GM18909 (cell line): ENCODE measurements around the gene SNX2.

Source experiments
- ATAC-seq: cut with Tn5 transposase; IDR thresholded peaks from one replicate; pipeline ENCODE4 v1.9.1; 2021; ENCODE audit warnings: mild to moderate bottlenecking; ENCODE audit not compliant: unreplicated experiment, poor library complexity

SNX2 gene

GRCh38 chr5:122770477-122770876 is 4.4 kb upstream of the SNX2 start:
- ATAC-seq = no peak

- no peak for ATAC-seq
Observed at GRCh38 chr5:122772446-122772845, 2.4 kb upstream of the SNX2 start.

DNA sequence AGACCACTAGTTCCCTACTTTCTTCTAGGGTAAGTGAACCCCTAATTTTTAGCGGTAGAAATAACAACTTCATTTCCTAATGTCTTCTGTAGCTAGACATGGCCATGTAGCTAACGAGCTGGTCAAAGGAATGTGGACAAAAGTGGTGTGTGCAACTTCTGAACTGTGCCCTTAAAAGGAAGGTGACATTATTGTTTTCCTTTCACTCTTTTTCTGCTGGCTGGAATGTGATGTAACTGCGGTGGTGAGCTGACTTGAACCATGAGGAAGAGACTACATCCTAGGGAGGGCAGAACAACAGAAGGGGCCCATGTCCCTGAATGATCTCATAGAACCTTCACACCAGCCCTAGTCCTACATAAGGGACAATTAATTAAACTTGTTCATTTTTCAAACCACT is 1.3 kb upstream of the SNX2 start:
- no peak for ATAC-seq

- ATAC-seq = peak; percentile 39
Observed at GRCh38 chr5:122774519-122774860, 390 bp upstream of the SNX2 start.

GRCh38 chr5:122775550-122776542 is 966 bp downstream of the SNX2 start:
- no peak for ATAC-seq

- no peak for ATAC-seq
Observed at GRCh38 chr5:122778157-122778556, 3.3 kb downstream of the SNX2 start.

DNA sequence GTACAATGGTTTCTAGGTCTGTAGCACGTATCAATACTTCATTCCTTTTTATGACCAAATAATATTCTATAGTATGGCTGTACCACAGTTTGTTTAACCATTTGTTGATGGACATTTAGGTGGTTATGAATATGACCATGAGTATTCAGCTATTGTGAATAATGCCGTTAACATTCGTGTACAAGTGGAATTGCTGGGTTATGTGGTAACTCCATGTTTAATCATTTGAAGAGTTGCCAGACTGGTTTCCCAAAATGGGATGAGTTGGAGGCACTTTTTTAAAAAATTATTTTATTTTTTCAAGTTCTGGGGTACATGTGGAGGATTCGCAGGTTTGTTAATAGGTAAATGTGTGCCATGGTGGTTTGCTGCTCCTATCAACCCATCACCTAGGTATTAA is 4.6 kb downstream of the SNX2 start:
- ATAC-seq = no peak

- ATAC-seq = no peak
Observed at GRCh38 chr5:122780296-122780695, 5.4 kb downstream of the SNX2 start.

DNA sequence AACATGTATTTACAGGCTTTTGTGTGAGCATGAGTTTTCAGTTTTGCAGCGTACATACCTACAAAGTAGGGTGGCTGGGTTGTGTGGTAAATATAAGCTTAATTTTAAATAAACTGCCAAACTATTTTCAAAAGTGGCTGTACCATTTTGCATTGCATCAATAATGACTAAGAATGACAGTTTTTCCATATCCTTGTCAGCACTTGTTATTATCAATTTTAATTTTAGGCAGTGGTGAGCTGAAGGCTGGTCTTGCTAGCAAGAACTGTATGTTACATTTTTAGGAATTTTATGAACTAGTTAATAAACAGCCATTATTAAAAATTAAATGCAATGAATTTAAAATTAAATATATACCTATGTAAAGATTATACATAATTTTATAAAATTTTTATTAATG is 6.6 kb downstream of the SNX2 start:
- no peak for ATAC-seq

- ATAC-seq = no peak
Observed at GRCh38 chr5:122785294-122785693, 10.4 kb downstream of the SNX2 start.

GRCh38 chr5:122788371-122788770 is 13.5 kb downstream of the SNX2 start:
- no peak for ATAC-seq

DNA sequence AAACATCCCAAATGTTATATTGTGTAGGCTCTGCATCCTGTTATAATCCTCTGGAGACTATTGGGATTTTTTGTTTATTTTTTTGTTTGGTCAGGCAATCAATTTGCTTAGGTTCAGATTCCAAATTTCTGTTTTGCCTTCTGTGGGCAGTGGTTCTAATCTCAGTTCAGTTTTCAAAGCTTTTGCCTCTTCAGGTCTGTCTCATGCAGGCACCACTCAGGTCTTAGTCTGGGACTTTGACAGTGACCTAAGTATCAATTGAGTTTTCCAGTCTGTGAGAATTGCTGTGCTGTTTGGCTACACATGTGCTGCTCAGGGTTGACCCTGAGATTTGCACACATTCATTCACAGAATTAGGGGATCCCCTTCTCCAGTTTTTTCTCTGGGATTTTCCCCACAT is 14.1 kb downstream of the SNX2 start:
- no peak for ATAC-seq

GRCh38 chr5:122789461-122790171 is 14.7 kb downstream of the SNX2 start:
- ATAC-seq = no peak

GRCh38 chr5:122790354-122791103 is 15.6 kb downstream of the SNX2 start:
- ATAC-seq = no peak

- no peak for ATAC-seq
Observed at GRCh38 chr5:122805481-122805880, 30.6 kb downstream of the SNX2 start.

- ATAC-seq = no peak
Observed at GRCh38 chr5:122810405-122810804, 35.5 kb downstream of the SNX2 start.

DNA sequence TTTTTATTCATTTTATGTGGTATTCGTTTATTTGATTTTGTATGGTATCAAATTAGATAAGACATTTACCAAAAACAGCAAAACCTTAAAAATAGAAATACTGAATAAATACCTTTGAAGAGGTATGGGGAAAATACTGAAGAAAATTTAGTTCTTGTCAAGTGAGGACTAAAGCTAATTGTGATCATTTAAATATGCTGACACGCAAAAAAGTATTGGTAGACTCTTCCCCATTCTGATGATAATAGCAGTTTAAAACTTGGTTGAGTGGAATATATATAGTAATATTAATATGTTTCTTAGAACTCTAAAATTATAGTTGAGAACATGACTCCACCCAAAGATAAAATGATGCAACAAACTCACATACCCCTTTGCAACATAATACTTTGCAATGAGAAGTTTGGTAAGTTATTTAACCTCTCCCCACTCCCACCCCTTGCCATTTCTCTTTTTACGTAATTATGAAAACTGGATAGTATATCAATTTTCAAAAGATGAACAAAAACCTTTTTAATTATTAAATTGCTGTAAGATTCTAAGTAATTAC is 40.4 kb downstream of the SNX2 start:
- ATAC-seq = no peak

- no peak for ATAC-seq
Observed at GRCh38 chr5:122816756-122817155, 41.9 kb downstream of the SNX2 start.

DNA sequence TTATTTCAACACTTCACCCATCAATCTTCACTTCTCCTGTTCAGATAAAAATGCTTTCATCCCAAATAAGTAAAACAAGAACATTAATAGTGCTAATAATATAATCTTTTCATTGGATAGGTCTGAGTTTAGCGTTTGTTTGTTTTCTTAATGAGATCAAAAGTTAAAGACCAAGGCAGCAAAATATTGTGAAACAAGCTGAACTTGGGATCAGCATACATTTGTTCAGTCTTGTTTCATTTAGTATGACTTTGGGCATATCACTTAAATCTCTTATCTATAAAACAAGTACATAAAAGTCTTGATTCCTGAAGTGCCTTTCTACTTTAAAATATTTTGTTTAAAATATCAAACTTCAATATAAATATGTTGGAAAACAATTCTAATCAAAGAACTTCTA is 57.1 kb downstream of the SNX2 start:
- ATAC-seq = no peak

DNA sequence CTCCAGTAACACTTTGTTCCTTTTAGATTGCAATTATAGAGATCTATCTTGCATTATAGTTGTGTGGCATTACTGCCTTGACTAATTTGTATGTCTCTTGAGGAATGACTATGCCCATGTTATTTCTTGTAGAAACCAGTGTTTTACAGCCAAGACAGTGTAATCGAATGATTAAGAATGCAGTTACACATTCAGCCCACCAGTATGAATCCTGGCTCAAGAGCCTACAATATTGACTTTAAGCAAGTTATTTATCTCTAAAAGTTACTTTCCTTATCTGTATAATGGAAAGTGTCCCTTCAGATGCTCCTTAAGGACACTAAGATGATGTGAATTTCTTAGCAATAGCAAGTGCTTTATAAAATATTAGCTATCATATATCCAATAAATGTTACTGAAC is 60.8 kb downstream of the SNX2 start:
- no peak for ATAC-seq

GRCh38 chr5:122836947-122837346 is 62.1 kb downstream of the SNX2 start:
- ATAC-seq = no peak
